Fibroblast of skin of left quadriceps (primary cell): Measurements from ENCODE around the gene PFKFB4.
"Not testable (repeated sequence)": the region's sequence is repeated elsewhere in the genome, so short reads cannot be mapped to it uniquely, and the experiment has no call there.

Experiments
- DNase-seq, 2 experiments: peaks; one replicate each; pipeline ENCODE4 v3.0.0-alpha.2; 2013; ENCODE audit warnings: low read depth in 2 of 2

The PFKFB4 gene

GRCh38 chr3:48500656-48501055, 55.9 kb downstream of the PFKFB4 start:
- DNase-seq, result no peak

GRCh38 chr3:48493203-48493501, 63.5 kb downstream of the PFKFB4 start:
- no peak for DNase-seq

GRCh38 chr3:48492461-48493202, 64.0 kb downstream of the PFKFB4 start:
- no peak for DNase-seq

GRCh38 chr3:48486952-48487351, 69.7 kb downstream of the PFKFB4 start:
- DNase-seq, result no peak

GRCh38 chr3:48482822-48483221, 73.8 kb downstream of the PFKFB4 start:
- not testable (repeated sequence) for DNase-seq

- DNase-seq, result not testable (repeated sequence)
Observed at GRCh38 chr3:48480891-48481290, 75.7 kb downstream of the PFKFB4 start.

GRCh38 chr3:48478626-48479555, 77.7 kb downstream of the PFKFB4 start:
- DNase-seq, result no peak

GRCh38 chr3:48477959-48478520, 78.6 kb downstream of the PFKFB4 start:
- DNase-seq, result no peak

GRCh38 chr3:48476426-48477053, 80.1 kb downstream of the PFKFB4 start:
- DNase-seq, result no peak

- DNase-seq, result no peak
Observed at GRCh38 chr3:48475188-48475587, 81.4 kb downstream of the PFKFB4 start.

GRCh38 chr3:48474619-48475018, 82.0 kb downstream of the PFKFB4 start:
- no peak for DNase-seq

- not testable (repeated sequence) for DNase-seq
Observed at GRCh38 chr3:48474031-48474430, 82.6 kb downstream of the PFKFB4 start.

GRCh38 chr3:48473617-48473952, 83.0 kb downstream of the PFKFB4 start:
- no peak for DNase-seq

GRCh38 chr3:48472923-48473616, 83.5 kb downstream of the PFKFB4 start:
- peak; percentile 76 to 79 for DNase-seq

- DNase-seq, result no peak
Observed at GRCh38 chr3:48472673-48472922, 84.0 kb downstream of the PFKFB4 start.

GRCh38 chr3:48470286-48470685, 86.3 kb downstream of the PFKFB4 start:
- no peak for DNase-seq

GRCh38 chr3:48469046-48469915, 87.3 kb downstream of the PFKFB4 start:
- no peak for DNase-seq

- DNase-seq, result no peak
Observed at GRCh38 chr3:48468329-48468731, 88.3 kb downstream of the PFKFB4 start.
